Measurements from ENCODE around the gene TMEM63C. TPM values are rescaled to one million over a fixed set of nuclear protein-coding genes. Genes with fewer than 3 reads are reported as not detected.

Gene TMEM63C
- total RNA-seq, 1 donor from 2014 or later: 27.0 TPM

DNA sequence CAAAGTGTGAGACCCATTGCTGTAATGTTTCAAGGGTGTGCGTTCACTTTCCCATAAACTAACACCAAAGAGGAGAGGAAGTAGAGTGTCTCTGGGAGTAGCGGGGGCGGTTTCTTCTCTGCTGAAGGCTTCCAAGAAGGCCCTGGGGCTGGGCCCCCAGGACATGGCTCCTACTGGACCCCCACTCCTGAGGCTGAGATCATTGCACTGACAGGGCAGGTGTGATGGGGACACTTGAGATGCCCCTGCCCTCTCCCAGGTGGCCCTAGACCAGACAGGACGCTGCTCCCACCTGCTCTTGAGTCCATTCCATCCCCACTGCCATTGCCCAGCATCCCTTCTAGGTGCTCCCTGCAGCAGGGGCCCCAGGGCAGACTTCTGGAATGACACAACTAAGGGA lies 20.1 kb downstream of the TMEM63C start:
- Histone ChIP-seq H3K36me3 (no peaks in the 10 kb centered on the region), H3K4me3 (no peak overlapping the region), H3K9me3 (no peaks in the 10 kb centered on the region), H3K27ac (no peak overlapping the region), H3K27me3 (no peaks in the 10 kb centered on the region), H3K4me1 (no peaks in the 10 kb centered on the region)
- TF ChIP-seq POLR2A (IDR thresholded peaks at IDR 0.05): no peak
- no peak for TF ChIP-seq CTCF (IDR thresholded peaks at IDR 0.05)
- no peak for TF ChIP-seq POLR2AphosphoS5 (IDR thresholded peaks at IDR 0.05; ENCODE audit: insufficient read depth in 1 of 2, low read depth in 1 of 2)
- DNase-seq (ENCODE audit: extremely low spot score in 2 of 2): no peak
- intact Hi-C loops (cut with DNase I): no loop called here

DNA sequence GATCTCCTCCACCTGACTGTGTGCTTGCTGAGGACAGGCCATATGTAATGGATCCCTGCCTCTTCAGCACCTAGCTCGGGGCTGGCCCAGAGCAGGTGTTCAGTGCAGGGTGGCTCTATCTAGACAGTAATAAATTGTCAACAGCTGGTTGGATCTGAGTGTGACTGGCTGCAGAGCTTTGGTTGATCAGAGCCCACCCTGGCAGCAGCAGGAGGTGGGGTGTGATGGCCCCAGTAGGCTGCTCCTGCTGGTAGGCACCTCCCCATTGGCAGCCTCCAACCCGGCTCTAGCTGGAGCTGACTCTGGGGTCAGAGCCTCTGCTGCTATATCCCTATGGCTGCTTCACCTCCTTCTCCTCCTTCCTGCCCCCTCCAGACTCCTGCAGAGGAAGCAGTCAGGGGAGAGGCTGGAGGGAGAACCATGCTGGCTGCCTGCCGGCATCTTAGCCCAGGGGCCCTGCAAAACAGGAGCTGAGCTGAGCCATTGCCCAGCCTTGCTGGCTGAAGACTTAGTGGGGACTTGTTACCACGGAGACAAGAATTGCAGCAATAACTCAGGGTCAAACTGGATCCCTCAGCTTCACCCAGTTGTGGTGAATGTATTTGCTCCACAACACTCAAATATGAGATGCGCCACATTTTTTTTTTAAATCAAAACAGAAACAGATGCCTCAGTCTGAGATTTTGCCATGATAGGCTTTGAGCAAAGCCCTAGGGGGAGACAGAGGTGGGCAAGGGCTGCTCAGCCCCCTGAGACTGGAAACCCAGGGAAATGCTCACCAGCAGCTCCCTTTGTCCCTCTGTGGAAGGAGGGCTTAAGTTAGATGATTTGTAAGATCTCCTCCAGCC lies 22.2 kb downstream of the TMEM63C start:
- no peak for DNase-seq (ENCODE audit: extremely low spot score in 2 of 2)
- H3K9me3 ChIP-seq: no peaks in the 10 kb centered on the region
- no peaks in the 10 kb centered on the region for H3K27me3 ChIP-seq
- no peaks in the 10 kb centered on the region for H3K4me1 ChIP-seq
- no peak for TF ChIP-seq POLR2A (IDR thresholded peaks at IDR 0.05)
- TF ChIP-seq CTCF (IDR thresholded peaks at IDR 0.05): no peak
- no peak for TF ChIP-seq POLR2AphosphoS5 (IDR thresholded peaks at IDR 0.05; ENCODE audit: insufficient read depth in 1 of 2, low read depth in 1 of 2)
- intact Hi-C loops (cut with DNase I): no loop called here
- no peaks in the 10 kb centered on the region for H3K36me3 ChIP-seq
- H3K4me3 ChIP-seq: no peak overlapping the region
- H3K27ac ChIP-seq: no peak overlapping the region

DNA sequence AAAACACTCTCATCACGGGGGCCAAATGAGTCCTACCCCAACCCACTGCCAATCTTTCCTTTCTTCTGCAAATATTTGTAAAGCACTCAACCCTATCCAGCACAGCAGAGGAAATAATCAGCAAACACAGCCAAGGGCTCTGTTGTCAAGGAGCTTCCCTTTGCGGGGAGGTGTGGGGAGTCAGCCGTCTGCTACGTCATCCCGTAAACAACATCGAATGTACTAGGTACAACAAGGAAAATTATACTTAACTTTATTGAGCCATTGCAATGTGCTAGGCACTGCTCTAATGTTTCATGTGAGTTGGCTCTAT lies 22.8 kb downstream of the TMEM63C start:
- no peak for DNase-seq (ENCODE audit: extremely low spot score in 2 of 2)
- intact Hi-C loops (cut with DNase I): no loop called here
- TF ChIP-seq POLR2AphosphoS5 (IDR thresholded peaks at IDR 0.05; ENCODE audit: insufficient read depth in 1 of 2, low read depth in 1 of 2): no peak
- H3K4me1 ChIP-seq: no peaks in the 10 kb centered on the region
- no peak overlapping the region for H3K4me3 ChIP-seq
- H3K27ac ChIP-seq: no peak overlapping the region
- H3K27me3 ChIP-seq: no peaks in the 10 kb centered on the region
- H3K9me3 ChIP-seq: no peaks in the 10 kb centered on the region
- no peaks in the 10 kb centered on the region for H3K36me3 ChIP-seq

GRCh38 chr14:77204907-77205306 lies 23.3 kb downstream of the TMEM63C start:
- Histone ChIP-seq H3K27ac (no peak overlapping the region), H3K36me3 (no peaks in the 10 kb centered on the region), H3K9me3 (no peaks in the 10 kb centered on the region), H3K4me1 (no peaks in the 10 kb centered on the region), H3K4me3 (no peak overlapping the region), H3K27me3 (no peaks in the 10 kb centered on the region)
- TF ChIP-seq POLR2A (IDR thresholded peaks at IDR 0.05) (no peak), CTCF (IDR thresholded peaks at IDR 0.05) (no peak), POLR2AphosphoS5 (IDR thresholded peaks at IDR 0.05; ENCODE audit: insufficient read depth in 1 of 2, low read depth in 1 of 2) (no peak)
- no peak for DNase-seq (ENCODE audit: extremely low spot score in 2 of 2)
- intact Hi-C loops (cut with DNase I): no loop called here

- Histone ChIP-seq H3K27ac (no peak overlapping the region), H3K4me1 (no peaks in the 10 kb centered on the region), H3K36me3 (no peaks in the 10 kb centered on the region), H3K9me3 (no peaks in the 10 kb centered on the region), H3K27me3 (no peaks in the 10 kb centered on the region), H3K4me3 (no peak overlapping the region)
- TF ChIP-seq POLR2AphosphoS5 (IDR thresholded peaks at IDR 0.05; ENCODE audit: insufficient read depth in 1 of 2, low read depth in 1 of 2) (no peak), POLR2A (IDR thresholded peaks at IDR 0.05) (no peak), CTCF (IDR thresholded peaks at IDR 0.05) (no peak)
- no peak for DNase-seq (ENCODE audit: extremely low spot score in 2 of 2)
- intact Hi-C loops (cut with DNase I): no loop called here
Observed at GRCh38 chr14:77205566-77205965, 24.0 kb downstream of the TMEM63C start.
